ENCODE results near the gene EIF4B. TPM values are rescaled to one million over a fixed set of nuclear protein-coding genes. Genes with fewer than 3 reads are reported as not detected.
A peak's percentile ranks its signal among the peaks of the same experiment; 100 is the strongest.
"Not testable (repeated sequence)": the region's sequence is repeated elsewhere in the genome, so short reads cannot be mapped to it uniquely, and the experiment has no call there.

The EIF4B gene
- total RNA-seq, result 1,381 TPM

- peak; percentile 99 for DNase-seq
Observed at GRCh38 chr12:53005986-53006809, at the start of gene EIF4B. EIF4B (plus strand) TSS chr12:53006456; CDS start chr12:53006484, 28 bp downstream.

- DNase-seq, result no peak
Observed at GRCh38 chr12:52956987-52957386, 49.3 kb upstream of the EIF4B start.

GRCh38 chr12:52964556-52965336, 41.5 kb upstream of the EIF4B start:
- no peak for DNase-seq

GRCh38 chr12:52965337-52965731, 40.9 kb upstream of the EIF4B start:
- no peak for DNase-seq

GRCh38 chr12:52969166-52969795, 37.0 kb upstream of the EIF4B start:
- no peak for DNase-seq

- DNase-seq, result no peak
Observed at GRCh38 chr12:52969828-52970569, 36.3 kb upstream of the EIF4B start.

GRCh38 chr12:52971679-52972329, 34.5 kb upstream of the EIF4B start:
- DNase-seq, result no peak

GRCh38 chr12:52975204-52975603, 31.1 kb upstream of the EIF4B start:
- no peak for DNase-seq

GRCh38 chr12:52975820-52976573, 30.3 kb upstream of the EIF4B start:
- no peak for DNase-seq

- no peak for DNase-seq
Observed at GRCh38 chr12:52976574-52977071, 29.6 kb upstream of the EIF4B start.

- DNase-seq, result no peak
Observed at GRCh38 chr12:52977170-52977569, 29.1 kb upstream of the EIF4B start.

GRCh38 chr12:52980096-52980649, 26.1 kb upstream of the EIF4B start:
- no peak for DNase-seq

- DNase-seq, result peak; percentile 65
Observed at GRCh38 chr12:52980650-52981423, 25.4 kb upstream of the EIF4B start.

- no peak for DNase-seq
Observed at GRCh38 chr12:52984136-52984535, 22.1 kb upstream of the EIF4B start.

- DNase-seq, result no peak
Observed at GRCh38 chr12:52988898-52989297, 17.4 kb upstream of the EIF4B start.

- DNase-seq, result no peak
Observed at GRCh38 chr12:52990206-52990605, 16.1 kb upstream of the EIF4B start.

GRCh38 chr12:52992240-52992639, 14.0 kb upstream of the EIF4B start:
- DNase-seq, result not testable (repeated sequence)

- no peak for DNase-seq
Observed at GRCh38 chr12:52992699-52993557, 13.3 kb upstream of the EIF4B start.

GRCh38 chr12:52993558-52993869, 12.7 kb upstream of the EIF4B start:
- DNase-seq, result no peak
